ENCODE measurements around the gene MEIOSIN. TPM values are rescaled to one million over a fixed set of nuclear protein-coding genes. Genes with fewer than 3 reads are reported as not detected.

MEIOSIN gene
- total RNA-seq, 2 experiments from 2014 or later, result not detected

- Histone ChIP-seq H3K4me1 (ENCODE audit: insufficient read depth, low read length, poor library complexity, severe bottlenecking) (peaks cover 3% of the 10 kb centered on the region), H3K4me2 (ENCODE audit: low read length) (no peak overlapping the region), H3K27ac (ENCODE audit: low read depth, low read length, poor library complexity, severe bottlenecking) (no peak overlapping the region), H3K9me2 (ENCODE audit: insufficient read depth, low read length) (no peaks in the 10 kb centered on the region), H2AFZ (ENCODE audit: low read length) (no peak overlapping the region), H3K79me2 (ENCODE audit: insufficient read depth, low read depth, low read length) (no peaks in the 10 kb centered on the region), H3K9me3 (ENCODE audit: low read length) (no peaks in the 10 kb centered on the region), H3K36me3 (ENCODE audit: insufficient read depth, low read length) (no peaks in the 10 kb centered on the region), H4K20me1 (ENCODE audit: insufficient read depth, low read length) (no peaks in the 10 kb centered on the region), H3K4me3 (ENCODE audit: low read depth, low read length, poor library complexity, severe bottlenecking) (no peak overlapping the region)
- BruUV-seq (replicated peaks), result no TSS peak
- ChIA-PET CTCF (ENCODE audit: unreplicated experiment) (no interaction called here), POLR2A (interaction anchor here (1.0 kb wide), 1 partner anchor 9 kb away, joined by 5 read pairs; no protein-coding TSS in a partner anchor)
- intact Hi-C loops (cut with micrococcal nuclease; ENCODE audit: unreplicated experiment), result no loop called here
- no peak for DNase-seq (ENCODE audit: low spot score)
- TF ChIP-seq EZH2phosphoT487 (IDR thresholded peaks at IDR 0.05; ENCODE audit: borderline replicate concordance, low read depth, low read length) (no peak), CTCF (conservative IDR thresholded peaks at IDR 0.05; ENCODE audit: low read length) (no peak)
These were observed 19.4 kb downstream of the MEIOSIN start for GRCh38 chr19:45752639-45753038.

GRCh38 chr19:45753548-45753947, 20.3 kb downstream of the MEIOSIN start:
- Histone ChIP-seq H3K27ac (ENCODE audit: low read depth, low read length, poor library complexity, severe bottlenecking) (no peak overlapping the region), H3K79me2 (ENCODE audit: insufficient read depth, low read depth, low read length) (no peaks in the 10 kb centered on the region), H3K4me2 (ENCODE audit: low read length) (no peak overlapping the region), H3K4me1 (ENCODE audit: insufficient read depth, low read length, poor library complexity, severe bottlenecking) (peaks cover 3% of the 10 kb centered on the region), H3K9me3 (ENCODE audit: low read length) (no peaks in the 10 kb centered on the region), H4K20me1 (ENCODE audit: insufficient read depth, low read length) (no peaks in the 10 kb centered on the region), H2AFZ (ENCODE audit: low read length) (peak overlapping the region; percentile 36; the same call in 1 of the 2 replicates), H3K36me3 (ENCODE audit: insufficient read depth, low read length) (no peaks in the 10 kb centered on the region), H3K9me2 (ENCODE audit: insufficient read depth, low read length) (no peaks in the 10 kb centered on the region), H3K4me3 (ENCODE audit: low read depth, low read length, poor library complexity, severe bottlenecking) (no peak overlapping the region)
- intact Hi-C loops (cut with micrococcal nuclease; ENCODE audit: unreplicated experiment), result no loop called here
- no TSS peak for BruUV-seq (replicated peaks)
- peak; percentile 47 for DNase-seq (ENCODE audit: low spot score)
- TF ChIP-seq EZH2phosphoT487 (IDR thresholded peaks at IDR 0.05; ENCODE audit: borderline replicate concordance, low read depth, low read length), result no peak
- peak; percentile 73 for TF ChIP-seq CTCF (conservative IDR thresholded peaks at IDR 0.05; ENCODE audit: low read length)
- ChIA-PET POLR2A (no interaction called here), CTCF (ENCODE audit: unreplicated experiment) (interaction anchor here (0.6 kb wide), 1 partner anchor 86 kb away, joined by 4 read pairs; no protein-coding TSS in a partner anchor)

- Histone ChIP-seq H3K9me3 (ENCODE audit: low read length) (no peaks in the 10 kb centered on the region), H3K4me2 (ENCODE audit: low read length) (no peak overlapping the region), H2AFZ (ENCODE audit: low read length) (no peak overlapping the region), H4K20me1 (ENCODE audit: insufficient read depth, low read length) (no peaks in the 10 kb centered on the region), H3K36me3 (ENCODE audit: insufficient read depth, low read length) (no peaks in the 10 kb centered on the region), H3K79me2 (ENCODE audit: insufficient read depth, low read depth, low read length) (no peaks in the 10 kb centered on the region), H3K4me3 (ENCODE audit: low read depth, low read length, poor library complexity, severe bottlenecking) (no peak overlapping the region), H3K27ac (ENCODE audit: low read depth, low read length, poor library complexity, severe bottlenecking) (no peak overlapping the region), H3K9me2 (ENCODE audit: insufficient read depth, low read length) (no peaks in the 10 kb centered on the region), H3K4me1 (ENCODE audit: insufficient read depth, low read length, poor library complexity, severe bottlenecking) (peaks cover 3% of the 10 kb centered on the region)
- DNase-seq (ENCODE audit: low spot score), result no peak
- ChIA-PET CTCF (ENCODE audit: unreplicated experiment) (interaction anchor here (0.6 kb wide), 1 partner anchor 1012 kb away, joined by 4 read pairs; no protein-coding TSS in a partner anchor), POLR2A (no interaction called here)
- no TSS peak for BruUV-seq (replicated peaks)
- TF ChIP-seq CTCF (conservative IDR thresholded peaks at IDR 0.05; ENCODE audit: low read length) (no peak), EZH2phosphoT487 (IDR thresholded peaks at IDR 0.05; ENCODE audit: borderline replicate concordance, low read depth, low read length) (no peak)
- intact Hi-C loops (cut with micrococcal nuclease; ENCODE audit: unreplicated experiment), result no loop called here
These were observed 21.1 kb downstream of the MEIOSIN start for GRCh38 chr19:45754323-45754722.

Measured in OCI-LY7 (cell line).